Measurements from ENCODE around the gene AHRR. TPM values are rescaled to one million over a fixed set of nuclear protein-coding genes. Genes with fewer than 3 reads are reported as not detected.

AHRR gene
- total RNA-seq, 1 donor from 2014 or later, result 10.5 TPM

DNA sequence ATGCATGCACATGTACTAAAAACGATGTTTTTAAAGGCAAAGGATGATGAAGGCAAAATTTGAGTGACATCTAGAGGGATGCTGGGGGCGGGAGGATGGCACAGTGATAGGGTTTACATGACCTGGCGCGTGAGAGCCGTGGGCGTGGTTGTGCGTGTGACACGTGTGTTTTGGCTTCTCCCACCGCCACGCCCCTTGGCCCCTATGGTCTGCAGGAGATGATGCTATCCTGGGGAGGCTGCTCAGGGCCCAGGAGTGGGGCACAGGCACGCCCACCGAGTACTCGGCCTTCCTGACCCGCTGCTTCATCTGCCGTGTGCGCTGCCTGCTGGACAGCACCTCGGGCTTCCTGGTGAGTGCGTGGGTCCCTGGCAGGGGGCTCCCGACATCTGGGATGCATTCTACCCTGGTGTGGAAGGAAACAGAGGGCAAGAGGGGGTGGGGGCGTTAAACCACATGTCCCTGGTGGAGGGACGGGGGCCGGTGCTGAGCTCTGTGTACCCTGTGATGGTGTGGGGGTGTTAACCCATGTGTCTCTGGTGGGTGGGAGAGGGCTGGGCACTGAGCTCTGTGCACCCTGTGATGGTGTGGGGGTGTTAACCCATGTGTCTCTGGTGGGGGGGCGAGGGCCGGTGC is 102.2 kb downstream of the AHRR start:
- H3K79me2 ChIP-seq (ENCODE audit: insufficient read depth, low read length), result no peaks in the 10 kb centered on the region
- no peaks in the 10 kb centered on the region for H4K20me1 ChIP-seq (ENCODE audit: insufficient read depth, low read length)
- H2AFZ ChIP-seq (ENCODE audit: low read depth, low read length), result no peak overlapping the region
- FAIRE-seq (no peak), DNase-seq (ENCODE audit: low read depth) (no peak)
- Mint-ChIP-seq H3K36me3 (ENCODE audit: low read depth, unreplicated experiment) (peaks cover 20% of the 10 kb centered on the region), H3K9me3 (ENCODE audit: unreplicated experiment) (peaks cover 1% of the 10 kb centered on the region), H3K4me1 (ENCODE audit: low read depth, unreplicated experiment) (peaks cover 4% of the 10 kb centered on the region), H3K4me3 (ENCODE audit: unreplicated experiment) (no peak overlapping the region), H3K27ac (ENCODE audit: unreplicated experiment) (no peak overlapping the region), H3K27me3 (ENCODE audit: low read depth, unreplicated experiment) (peaks cover 2% of the 10 kb centered on the region)
- TF ChIP-seq CTCF (IDR thresholded peaks at IDR 0.05; ENCODE audit: insufficient read depth, low read depth, low read length) (no peak), EZH2 (IDR thresholded peaks at IDR 0.05; ENCODE audit: insufficient read depth, low read length) (no peak)
- no peaks in the 10 kb centered on the region for H3K9me3 ChIP-seq (ENCODE audit: insufficient read depth, low read depth, low read length)
- H3K27me3 ChIP-seq (ENCODE audit: insufficient read depth, low read length), result no peaks in the 10 kb centered on the region
- H3K27ac ChIP-seq (ENCODE audit: low read depth, low read length), result no peak overlapping the region
- H3K4me1 ChIP-seq (ENCODE audit: insufficient read depth, low read length), result no peaks in the 10 kb centered on the region
- no peak overlapping the region for H3K4me3 ChIP-seq (ENCODE audit: insufficient read depth, low read depth, low read length)
- H3K9ac ChIP-seq (ENCODE audit: low read length), result no peak overlapping the region
- H3K4me2 ChIP-seq (ENCODE audit: low read length), result no peak overlapping the region
- H3K36me3 ChIP-seq (ENCODE audit: insufficient read depth, low read length), result no peaks in the 10 kb centered on the region

GRCh38 chr5:424301-425110 is 103.0 kb downstream of the AHRR start:
- TF ChIP-seq EZH2 (IDR thresholded peaks at IDR 0.05; ENCODE audit: insufficient read depth, low read length) (no peak), CTCF (IDR thresholded peaks at IDR 0.05; ENCODE audit: insufficient read depth, low read depth, low read length) (no peak)
- H3K27ac ChIP-seq (ENCODE audit: low read depth, low read length), result peak overlapping the region; percentile 27
- no peaks in the 10 kb centered on the region for H3K9me3 ChIP-seq (ENCODE audit: insufficient read depth, low read depth, low read length)
- peaks cover 2% of the 10 kb centered on the region for H3K27me3 Mint-ChIP-seq (ENCODE audit: low read depth, unreplicated experiment)
- no peak overlapping the region for H2AFZ ChIP-seq (ENCODE audit: low read depth, low read length)
- H3K4me3 ChIP-seq (ENCODE audit: insufficient read depth, low read depth, low read length), result no peak overlapping the region
- H3K36me3 ChIP-seq (ENCODE audit: insufficient read depth, low read length), result no peaks in the 10 kb centered on the region
- no peaks in the 10 kb centered on the region for H3K79me2 ChIP-seq (ENCODE audit: insufficient read depth, low read length)
- H3K4me2 ChIP-seq (ENCODE audit: low read length), result no peak overlapping the region
- H3K36me3 Mint-ChIP-seq (ENCODE audit: low read depth, unreplicated experiment), result peaks cover 24% of the 10 kb centered on the region
- no peak overlapping the region for H3K4me3 Mint-ChIP-seq (ENCODE audit: unreplicated experiment)
- peaks cover 4% of the 10 kb centered on the region for H3K4me1 Mint-ChIP-seq (ENCODE audit: low read depth, unreplicated experiment)
- DNase-seq (ENCODE audit: low read depth) (peak; percentile 38), FAIRE-seq (no peak)
- no peaks in the 10 kb centered on the region for H3K4me1 ChIP-seq (ENCODE audit: insufficient read depth, low read length)
- no peaks in the 10 kb centered on the region for H4K20me1 ChIP-seq (ENCODE audit: insufficient read depth, low read length)
- peak overlapping the region; percentile 2 for H3K9ac ChIP-seq (ENCODE audit: low read length)
- peaks cover 1% of the 10 kb centered on the region for H3K9me3 Mint-ChIP-seq (ENCODE audit: unreplicated experiment)
- no peaks in the 10 kb centered on the region for H3K27me3 ChIP-seq (ENCODE audit: insufficient read depth, low read length)
- H3K27ac Mint-ChIP-seq (ENCODE audit: unreplicated experiment), result no peak overlapping the region

DNA sequence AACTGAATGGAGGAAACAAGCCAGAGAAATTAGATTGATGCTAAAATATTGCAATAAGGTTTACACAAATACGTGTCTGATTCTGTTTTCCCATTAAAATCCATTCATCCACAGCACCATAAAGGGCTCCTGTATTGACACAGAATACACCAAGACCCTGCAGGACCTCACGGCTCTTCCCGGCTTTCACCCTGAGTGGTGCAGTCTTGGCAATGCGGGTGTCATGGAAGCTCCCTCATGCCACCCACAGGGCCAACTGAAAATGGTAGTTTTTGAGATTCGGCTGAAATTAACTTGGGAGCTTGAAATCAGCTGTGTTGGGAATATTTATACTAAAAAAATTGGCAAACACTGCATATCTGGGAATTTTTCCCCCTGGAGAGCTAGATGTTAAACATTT is 104.2 kb downstream of the AHRR start:
- no peaks in the 10 kb centered on the region for H3K36me3 ChIP-seq (ENCODE audit: insufficient read depth, low read length)

More for the DNA sequence above, 104.2 kb downstream of the AHRR start:
- peaks cover 2% of the 10 kb centered on the region for H3K27me3 Mint-ChIP-seq (ENCODE audit: low read depth, unreplicated experiment)
- DNase-seq (ENCODE audit: low read depth) (no peak), FAIRE-seq (no peak)
- Histone ChIP-seq H2AFZ (ENCODE audit: low read depth, low read length) (no peak overlapping the region), H3K27ac (ENCODE audit: low read depth, low read length) (no peak overlapping the region), H3K4me1 (ENCODE audit: insufficient read depth, low read length) (no peaks in the 10 kb centered on the region), H3K9me3 (ENCODE audit: insufficient read depth, low read depth, low read length) (no peaks in the 10 kb centered on the region), H3K4me3 (ENCODE audit: insufficient read depth, low read depth, low read length) (no peak overlapping the region), H4K20me1 (ENCODE audit: insufficient read depth, low read length) (no peaks in the 10 kb centered on the region), H3K79me2 (ENCODE audit: insufficient read depth, low read length) (no peaks in the 10 kb centered on the region), H3K27me3 (ENCODE audit: insufficient read depth, low read length) (no peaks in the 10 kb centered on the region), H3K9ac (ENCODE audit: low read length) (no peak overlapping the region), H3K4me2 (ENCODE audit: low read length) (no peak overlapping the region)
- no peak for TF ChIP-seq CTCF (IDR thresholded peaks at IDR 0.05; ENCODE audit: insufficient read depth, low read depth, low read length)
- no peak for TF ChIP-seq EZH2 (IDR thresholded peaks at IDR 0.05; ENCODE audit: insufficient read depth, low read length)
- H3K9me3 Mint-ChIP-seq (ENCODE audit: unreplicated experiment), result peaks cover 1% of the 10 kb centered on the region
- peaks cover 10% of the 10 kb centered on the region for H3K4me1 Mint-ChIP-seq (ENCODE audit: low read depth, unreplicated experiment)
- no peak overlapping the region for H3K4me3 Mint-ChIP-seq (ENCODE audit: unreplicated experiment)
- H3K36me3 Mint-ChIP-seq (ENCODE audit: low read depth, unreplicated experiment), result peaks cover 20% of the 10 kb centered on the region
- no peak overlapping the region for H3K27ac Mint-ChIP-seq (ENCODE audit: unreplicated experiment)
